Neural cell (in vitro differentiated cells): ENCODE measurements around the gene AMBP.

ENCODE experiments used
- EP300 ChIP-seq: fragments of 450-650 bp; conservative IDR thresholded peaks from 2 replicates; pipeline ENCODE4 v1.6.1; 2014; ENCODE audit warnings: antibody characterized with exemption, mild to moderate bottlenecking, moderate library complexity; ENCODE audit not compliant: poor library complexity, severe bottlenecking
- EZH2 ChIP-seq: fragments of 200-600, 300-800 bp; shearing (Covaris generic), sonication (generic); IDR thresholded peaks from 2 replicates; pipeline ENCODE4 v1.6.1; 2014; ENCODE audit warnings: antibody characterized with exemption, low read length, borderline replicate concordance, mild to moderate bottlenecking; ENCODE audit not compliant: insufficient read depth, poor library complexity, severe bottlenecking
- MXI1 ChIP-seq: fragments of 450-650 bp; conservative IDR thresholded peaks from 2 replicates; pipeline ENCODE4 v1.6.1; 2014; ENCODE audit warnings: antibody characterized with exemption, mild to moderate bottlenecking; ENCODE audit not compliant: poor library complexity, severe bottlenecking
- POLR2AphosphoS5 ChIP-seq: IDR thresholded peaks from 2 replicates; pipeline ENCODE4 v1.6.1; 2012
- RAD21 ChIP-seq: fragments of 450-650 bp; conservative IDR thresholded peaks from 2 replicates; pipeline ENCODE4 v1.6.1; 2014; ENCODE audit warnings: antibody characterized with exemption, mild to moderate bottlenecking, moderate library complexity
- SMC3 ChIP-seq: fragments of 450-650 bp; conservative IDR thresholded peaks from 2 replicates; pipeline ENCODE4 v1.6.1; 2014; ENCODE audit warnings: antibody characterized with exemption, mild to moderate bottlenecking, moderate library complexity; ENCODE audit not compliant: poor library complexity
- TAF1 ChIP-seq: IDR thresholded peaks from 2 replicates; pipeline ENCODE4 v1.6.1; 2012; ENCODE audit warnings: low read depth
- TF ChIP-seq, protein P1 (sequence below): fragments of 450-650 bp; IDR thresholded peaks from 2 replicates; pipeline ENCODE4 v1.5.1; 2014; ENCODE audit warnings: antibody characterized with exemption, mild to moderate bottlenecking, moderate library complexity; ENCODE audit not compliant: poor library complexity, severe bottlenecking

DNA sequence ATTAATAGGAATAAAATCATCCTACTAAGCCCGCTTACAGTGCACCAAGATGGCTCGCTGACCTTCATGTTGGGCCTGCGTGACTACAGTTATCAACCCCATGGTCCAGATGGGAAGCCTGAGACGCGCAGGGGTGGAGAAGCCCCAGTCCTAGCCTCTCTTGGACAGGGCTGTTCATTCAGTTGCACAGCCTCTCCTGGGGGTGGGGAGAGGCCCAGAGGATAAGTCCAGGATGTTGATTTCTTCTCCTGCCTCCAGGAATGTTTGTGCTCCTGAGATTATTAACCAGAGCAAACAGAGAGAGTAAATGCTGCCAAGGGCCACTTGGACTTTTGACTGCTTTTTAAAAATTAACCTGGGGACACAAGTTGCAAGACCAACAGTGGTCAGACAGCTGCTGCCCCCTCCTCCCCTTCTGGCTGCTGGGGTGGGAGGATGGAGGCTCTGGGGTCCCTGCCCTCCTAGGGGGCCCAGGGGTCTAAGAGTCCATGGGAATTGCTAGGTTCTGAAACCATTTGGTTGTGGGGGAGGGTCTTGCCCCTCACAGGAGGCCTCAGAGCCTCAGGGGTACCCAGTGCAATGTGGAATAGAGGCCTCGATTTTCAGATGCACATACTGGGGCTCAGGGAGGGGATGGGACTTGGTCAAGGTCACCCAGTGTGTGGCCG is 2.8 kb upstream of the AMBP start:
- TF ChIP-seq, protein P1, sequence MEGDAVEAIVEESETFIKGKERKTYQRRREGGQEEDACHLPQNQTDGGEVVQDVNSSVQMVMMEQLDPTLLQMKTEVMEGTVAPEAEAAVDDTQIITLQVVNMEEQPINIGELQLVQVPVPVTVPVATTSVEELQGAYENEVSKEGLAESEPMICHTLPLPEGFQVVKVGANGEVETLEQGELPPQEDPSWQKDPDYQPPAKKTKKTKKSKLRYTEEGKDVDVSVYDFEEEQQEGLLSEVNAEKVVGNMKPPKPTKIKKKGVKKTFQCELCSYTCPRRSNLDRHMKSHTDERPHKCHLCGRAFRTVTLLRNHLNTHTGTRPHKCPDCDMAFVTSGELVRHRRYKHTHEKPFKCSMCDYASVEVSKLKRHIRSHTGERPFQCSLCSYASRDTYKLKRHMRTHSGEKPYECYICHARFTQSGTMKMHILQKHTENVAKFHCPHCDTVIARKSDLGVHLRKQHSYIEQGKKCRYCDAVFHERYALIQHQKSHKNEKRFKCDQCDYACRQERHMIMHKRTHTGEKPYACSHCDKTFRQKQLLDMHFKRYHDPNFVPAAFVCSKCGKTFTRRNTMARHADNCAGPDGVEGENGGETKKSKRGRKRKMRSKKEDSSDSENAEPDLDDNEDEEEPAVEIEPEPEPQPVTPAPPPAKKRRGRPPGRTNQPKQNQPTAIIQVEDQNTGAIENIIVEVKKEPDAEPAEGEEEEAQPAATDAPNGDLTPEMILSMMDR: no peak
- TF ChIP-seq EP300: no peak
- no peak for TF ChIP-seq EZH2
- no peak for TF ChIP-seq TAF1
- TF ChIP-seq POLR2AphosphoS5: no peak
- no peak for TF ChIP-seq MXI1
- no peak for TF ChIP-seq RAD21
- TF ChIP-seq SMC3: no peak
